ENCODE measurements around the gene INF2.
"Not testable (repeated sequence)": the region's sequence is repeated elsewhere in the genome, so short reads cannot be mapped to it uniquely, and the experiment has no call there.

INF2 gene

DNA sequence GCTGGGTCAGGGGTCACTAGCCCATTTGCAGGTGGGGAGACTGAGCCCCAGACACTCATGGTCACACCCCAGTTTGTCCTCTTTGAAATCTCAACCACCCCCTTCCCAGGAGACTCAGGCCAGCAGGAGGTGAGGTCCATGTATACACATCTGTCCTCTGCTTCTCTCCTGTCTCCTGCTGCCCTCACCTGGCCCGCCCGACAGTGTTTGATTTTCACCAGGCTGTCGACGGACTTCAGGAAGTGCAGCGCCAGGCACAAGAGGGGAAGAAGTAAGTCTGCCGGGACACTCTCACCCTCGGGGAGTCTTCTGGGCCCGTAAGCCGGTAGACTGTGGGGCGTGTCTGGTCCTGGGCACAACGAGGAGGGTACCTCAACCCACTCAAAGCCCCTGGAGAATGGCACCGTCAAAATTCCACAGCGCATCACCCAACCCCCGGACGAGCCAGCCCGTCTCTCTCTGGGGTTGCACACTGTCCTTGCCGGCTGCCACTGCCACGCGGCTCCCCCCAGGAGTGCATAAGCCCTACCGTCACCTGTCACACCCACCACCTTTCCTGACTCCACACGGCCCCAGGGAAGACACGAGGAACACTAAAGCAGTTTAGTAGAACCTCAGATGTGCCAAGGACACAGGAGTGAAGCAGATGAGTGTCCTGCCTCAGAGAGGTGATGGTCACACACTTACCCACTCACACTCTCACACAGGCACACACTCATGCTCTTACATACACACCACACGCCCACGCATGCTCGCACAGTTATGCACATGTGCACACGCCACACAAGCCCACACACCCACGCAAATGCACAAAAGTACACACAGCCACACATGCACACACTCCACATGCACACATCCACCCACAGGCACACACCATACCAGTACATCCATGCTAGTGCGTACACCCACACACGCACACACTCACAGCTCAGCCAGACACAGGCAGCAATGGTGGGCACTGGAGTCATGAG, 50.4 kb downstream of the INF2 start:
- DNase-seq = no peak

GRCh38 chr14:104741108-104741802, 51.8 kb downstream of the INF2 start:
- no peak for DNase-seq

DNA sequence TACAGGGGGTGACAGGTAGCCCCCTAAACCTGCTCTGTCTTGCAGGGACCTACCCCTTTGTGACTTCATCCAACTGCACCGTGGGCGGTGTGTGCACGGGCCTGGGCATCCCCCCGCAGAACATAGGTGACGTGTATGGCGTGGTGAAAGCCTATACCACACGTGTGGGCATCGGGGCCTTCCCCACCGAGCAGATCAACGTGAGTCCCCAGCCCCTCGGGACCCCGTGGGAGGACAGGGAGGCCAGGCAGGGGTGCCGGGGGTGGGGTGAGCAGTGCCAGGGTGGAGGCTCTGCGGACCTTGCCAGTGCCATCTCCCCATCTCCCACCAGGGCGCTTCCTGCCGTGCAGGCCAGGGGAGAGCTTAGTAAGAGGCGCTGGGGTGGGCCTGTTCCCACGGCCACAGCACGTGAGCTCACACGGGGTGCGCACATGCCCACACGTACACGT, 52.4 kb downstream of the INF2 start:
- DNase-seq = no peak

DNA sequence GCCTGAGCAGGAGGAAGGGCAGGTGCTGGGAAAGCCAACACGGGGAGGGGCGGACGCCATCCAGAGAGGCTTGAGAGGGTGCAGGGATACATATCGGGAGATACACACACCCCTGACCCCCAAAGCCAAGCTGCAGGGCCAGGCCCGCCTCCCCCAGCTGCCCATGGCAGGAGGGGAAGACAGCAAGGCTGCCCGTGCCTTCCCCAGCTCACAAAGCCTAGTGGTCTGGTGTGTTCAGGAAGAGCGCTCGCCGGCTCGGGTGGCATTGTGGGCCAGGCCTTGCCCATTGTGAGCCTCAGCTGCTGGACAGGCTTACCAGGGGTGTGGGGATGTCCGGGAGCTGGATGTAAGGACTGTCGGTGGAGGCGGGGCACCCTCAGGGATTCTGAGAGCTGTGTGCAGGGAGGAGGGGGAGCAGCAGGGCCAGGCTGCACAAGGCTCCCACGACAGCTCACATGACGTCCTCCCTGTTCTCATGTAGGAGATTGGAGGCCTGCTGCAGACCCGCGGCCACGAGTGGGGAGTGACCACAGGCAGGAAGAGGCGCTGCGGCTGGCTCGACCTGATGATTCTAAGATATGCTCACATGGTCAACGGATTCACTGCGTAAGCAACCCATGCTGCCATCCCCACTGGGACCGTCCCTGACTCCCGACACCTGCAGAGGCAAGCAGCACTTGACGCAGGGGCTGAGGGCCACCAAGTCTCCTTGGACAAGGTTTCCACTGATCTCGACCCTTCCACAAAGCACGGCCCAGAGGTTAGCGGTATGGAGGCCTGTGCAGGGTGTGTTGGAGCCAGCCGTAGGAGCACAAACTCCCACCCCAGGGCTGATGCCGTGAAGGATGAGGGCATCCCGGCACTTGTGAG, 53.4 kb downstream of the INF2 start:
- DNase-seq = no peak

- peak; percentile 28 for DNase-seq
Observed at GRCh38 chr14:104743461-104744380, 54.3 kb downstream of the INF2 start.

DNA sequence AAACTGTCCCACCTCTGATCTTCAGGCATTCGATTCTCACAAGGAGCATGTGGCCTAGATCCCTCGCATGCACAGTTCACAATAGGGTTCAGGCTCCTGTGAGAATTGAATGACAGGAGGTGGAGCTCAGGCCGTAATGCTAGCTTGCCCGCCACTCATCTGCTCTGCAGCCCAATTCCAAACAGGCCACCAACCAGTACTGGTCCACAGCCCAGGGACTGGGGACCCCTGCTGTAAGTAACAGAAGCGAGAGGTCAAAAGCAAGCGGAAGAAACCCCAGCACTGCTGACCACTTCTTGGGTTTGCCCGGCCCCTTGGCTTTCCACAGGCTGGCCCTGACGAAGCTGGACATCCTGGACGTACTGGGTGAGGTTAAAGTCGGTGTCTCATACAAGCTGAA, 55.1 kb downstream of the INF2 start:
- DNase-seq = no peak

DNA sequence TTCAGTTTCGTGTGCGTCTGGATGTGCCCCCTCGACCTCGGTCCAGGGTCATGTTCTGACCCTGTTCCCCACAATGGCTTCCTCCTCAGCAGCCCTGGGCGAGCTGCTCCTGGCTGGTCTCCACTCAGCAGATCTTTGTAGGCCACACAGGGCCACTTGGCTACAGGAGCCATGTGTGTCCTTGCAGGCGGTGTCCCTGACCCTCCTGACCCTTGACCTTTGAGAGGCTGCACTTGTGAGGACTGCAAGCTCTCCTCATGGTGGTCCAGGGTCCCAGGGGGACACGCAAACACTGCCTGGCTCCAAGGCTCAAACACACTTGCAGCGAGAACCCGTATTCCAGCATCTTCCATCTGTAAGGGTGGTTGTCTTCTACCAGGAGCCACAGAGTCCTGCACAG, 56.0 kb downstream of the INF2 start:
- DNase-seq = no peak

GRCh38 chr14:104746071-104746545, 56.7 kb downstream of the INF2 start:
- no peak for DNase-seq

- no peak for DNase-seq
Observed at GRCh38 chr14:104746934-104747481, 57.6 kb downstream of the INF2 start.

- no peak for DNase-seq
Observed at GRCh38 chr14:104747876-104748275, 58.5 kb downstream of the INF2 start.

GRCh38 chr14:104749111-104749649, 59.8 kb downstream of the INF2 start:
- peak; percentile 26 for DNase-seq

- DNase-seq = no peak
Observed at GRCh38 chr14:104750056-104750752, 60.8 kb downstream of the INF2 start.

DNA sequence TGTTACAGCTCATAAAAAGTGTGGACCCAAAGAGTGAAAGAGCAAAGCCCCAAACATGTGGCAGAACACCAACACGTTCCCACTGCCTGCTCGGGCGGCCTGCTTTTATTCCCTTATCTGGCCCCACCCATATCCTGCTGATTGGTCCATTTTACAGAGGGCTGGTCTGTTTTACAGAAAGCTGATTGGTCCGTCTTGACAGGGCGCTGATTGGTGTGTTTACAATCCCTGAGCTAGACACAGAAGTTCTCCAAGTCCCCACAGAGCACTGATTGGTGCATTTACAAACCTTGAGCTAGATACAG, 61.3 kb downstream of the INF2 start:
- not testable (repeated sequence) for DNase-seq

GRCh38 chr14:104751539-104752422, 62.4 kb downstream of the INF2 start:
- no peak for DNase-seq

GRCh38 chr14:104752423-104752734, 63.0 kb downstream of the INF2 start:
- no peak for DNase-seq

DNA sequence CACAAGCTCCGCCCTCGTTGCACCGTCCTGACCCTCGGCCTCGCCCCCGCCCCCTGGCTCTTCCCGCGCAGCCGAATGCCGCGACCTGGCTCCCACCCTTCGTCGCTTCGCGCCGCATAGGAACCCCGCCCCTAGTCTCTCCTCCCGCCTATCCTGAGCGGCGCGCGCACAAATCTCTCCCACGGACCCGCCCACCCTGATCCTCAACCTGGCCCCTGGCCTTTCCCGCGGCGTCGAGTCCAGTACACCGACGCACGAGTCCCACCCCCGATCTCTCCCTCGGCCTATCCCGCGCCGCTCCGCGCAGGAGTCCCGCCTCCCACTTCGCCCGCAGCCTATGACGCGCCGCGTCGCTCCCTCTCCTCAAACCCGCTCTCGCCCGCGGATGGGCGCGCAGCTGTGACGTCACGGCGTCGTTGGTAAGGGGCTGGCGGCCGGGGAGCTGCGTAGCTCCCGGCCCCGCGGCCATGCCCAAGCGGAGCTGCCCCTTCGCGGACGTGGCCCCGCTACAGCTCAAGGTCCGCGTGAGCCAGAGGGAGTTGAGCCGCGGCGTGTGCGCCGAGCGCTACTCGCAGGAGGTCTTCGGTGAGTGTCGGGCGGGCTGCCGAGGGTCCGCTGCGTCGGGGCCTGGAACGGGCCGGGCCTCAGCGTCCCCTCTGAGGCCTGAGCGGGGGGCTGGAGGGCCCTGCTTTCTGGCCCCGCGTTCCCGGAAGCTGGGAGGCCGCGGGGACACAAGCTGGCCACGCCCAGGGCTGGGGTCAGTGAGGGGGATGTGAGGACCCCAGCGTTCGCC, 63.5 kb downstream of the INF2 start, which contains the start of gene SIVA1:
SIVA1 (plus strand) TSS at position 413 of the 793 bp plus-strand sequence; CDS start at position 468, 55 bp downstream.
- peak; percentile 99 for DNase-seq

- no peak for DNase-seq
Observed at GRCh38 chr14:104753528-104754212, 64.3 kb downstream of the INF2 start.

- no peak for DNase-seq
Observed at GRCh38 chr14:104754213-104754851, 64.9 kb downstream of the INF2 start.

All from NCI-H226 (cell line).